Thymus (tissue), 11 donors: ENCODE measurements around the gene FGF6. TPM values are rescaled to one million over a fixed set of nuclear protein-coding genes. Genes with fewer than 3 reads are reported as not detected.
A peak's percentile ranks its signal among the peaks of the same experiment; 100 is the strongest.

Experiments
- DNase-seq, 9 donors: peaks; one replicate each; pipeline ENCODE4 v3.0.0-alpha.2; 2013; ENCODE audit warnings: low spot score in 9 of 9, low read depth in 6 of 9, missing footprints in 1 of 9
- H3K27ac ChIP-seq, 2 donors: one replicate each; pipeline ENCODE4 v1.5.1; 2013; ENCODE audit warnings: control low read depth in 1 of 2, low read depth in 1 of 2, low read length in 1 of 2, mild to moderate bottlenecking in 1 of 2, moderate library complexity in 1 of 2
- H3K27me3 ChIP-seq, 2 donors: one replicate each; pipeline ENCODE4 v1.5.1; 2013; ENCODE audit warnings: low read length in 1 of 2; ENCODE audit not compliant: control insufficient read depth in 2 of 2, insufficient read depth in 1 of 2
- H3K36me3 ChIP-seq, 2 donors: one replicate each; pipeline ENCODE4 v1.5.1; 2013; ENCODE audit warnings: low read length in 1 of 2, mild to moderate bottlenecking in 1 of 2, moderate library complexity in 1 of 2; ENCODE audit not compliant: control insufficient read depth in 2 of 2, insufficient read depth in 2 of 2
- H3K4me1 ChIP-seq, 2 donors: one replicate each; pipeline ENCODE4 v1.5.1; 2013; ENCODE audit warnings: low read length in 2 of 2; ENCODE audit not compliant: control insufficient read depth in 2 of 2, insufficient read depth in 2 of 2
- H3K4me3 ChIP-seq, 2 donors: one replicate each; pipeline ENCODE4 v1.5.1; 2013; ENCODE audit warnings: low read length in 2 of 2, control low read depth in 1 of 2, mild to moderate bottlenecking in 1 of 2
- H3K9me3 ChIP-seq, 2 donors: one replicate each; pipeline ENCODE4 v1.5.1; 2013; ENCODE audit warnings: low read length in 1 of 2, mild to moderate bottlenecking in 1 of 2; ENCODE audit not compliant: control insufficient read depth in 2 of 2, insufficient read depth in 1 of 2
- WGBS: extraction: QIAGEN DNeasy Blood & Tissue Kit; methylation state at CpG from one replicate; pipeline ENCODE4 v1.1.7; 2013; 5-methylcytosine and 5-hydroxymethylcytosine counted together
- polyA plus RNA-seq: library from polyadenylated mRNA; stranded (reverse); fragments of 200-250 nt; gene quantifications from one replicate; pipeline ENCODE4 v1.2.3, GENCODE V29; 2013
- total RNA-seq: library from RNA; stranded (reverse); fragments of 120-200 nt; gene quantifications from one replicate; pipeline ENCODE4 v1.2.4, GENCODE V29; 2013
- donor health status: healthy.

The FGF6 gene
- total and polyA plus RNA-seq, 2 donors = not detected

DNA sequence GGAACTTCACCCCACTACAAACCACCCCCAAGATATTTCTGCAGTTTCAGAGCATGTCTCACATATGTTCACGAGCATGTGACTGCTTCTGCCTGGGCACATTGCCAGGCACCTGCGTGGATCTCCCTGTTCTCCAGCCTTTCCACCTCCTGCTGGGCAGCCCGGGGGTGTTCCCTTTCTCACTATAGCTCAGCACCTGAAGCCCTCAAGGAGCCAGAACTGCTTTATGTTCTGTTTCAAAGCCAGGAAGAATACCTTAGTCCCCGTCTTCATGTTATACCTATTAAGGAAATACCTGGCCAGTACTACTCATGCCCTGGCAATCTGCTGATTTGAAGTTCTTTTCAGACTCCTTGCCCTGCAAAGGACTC is 4.2 kb upstream of the FGF6 start:
- Histone ChIP-seq H3K4me1 (peaks cover 0 to 15% of the 10 kb centered on the region in 2 donors), H3K9me3 (no peaks in the 10 kb centered on the region), H3K4me3 (no peak overlapping the region), H3K36me3 (no peaks in the 10 kb centered on the region), H3K27ac (no peak overlapping the region), H3K27me3 (no peaks in the 10 kb centered on the region)
- DNase-seq = no peak
- 20% methylated on average over 4 of the region's 4 CpGs for WGBS

GRCh38 chr12:4448943-4449850 is 3.6 kb upstream of the FGF6 start:
- no peak for DNase-seq
- no peak overlapping the region for H3K27ac ChIP-seq
- H3K9me3 ChIP-seq = no peaks in the 10 kb centered on the region
- H3K27me3 ChIP-seq = no peaks in the 10 kb centered on the region
- 97% methylated on average over 9 of the region's 9 CpGs for WGBS
- H3K4me3 ChIP-seq = no peak overlapping the region
- H3K36me3 ChIP-seq = no peaks in the 10 kb centered on the region
- peaks cover 0 to 15% of the 10 kb centered on the region in 2 donors for H3K4me1 ChIP-seq

DNA sequence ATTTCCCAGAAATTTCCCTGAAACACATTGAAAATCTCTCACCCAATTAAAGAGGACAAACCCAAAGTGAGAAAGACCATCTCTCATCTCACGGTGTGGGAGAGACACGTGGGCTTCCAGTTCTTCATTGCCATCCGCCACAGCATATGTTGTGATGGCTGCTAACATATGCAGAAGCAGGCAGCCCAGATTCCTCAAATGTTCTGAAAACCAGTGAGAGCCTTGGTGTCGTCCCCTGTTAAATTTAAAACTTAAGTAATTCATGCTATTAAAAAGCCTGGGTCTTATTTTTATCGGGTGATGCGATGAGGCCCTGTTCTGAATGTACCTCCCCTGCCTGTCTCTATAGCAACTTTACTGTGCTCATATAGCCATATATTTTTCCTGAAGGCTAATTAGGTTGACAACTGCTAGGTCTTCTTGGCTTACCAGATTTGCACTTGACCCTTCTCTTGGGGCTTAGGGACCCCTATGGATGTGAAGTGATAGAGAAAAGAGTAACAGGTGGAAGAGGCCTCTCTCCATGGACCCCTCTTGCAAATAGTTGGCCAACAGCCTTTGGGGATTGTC is 2.8 kb upstream of the FGF6 start:
- 97% methylated on average over 6 of the region's 6 CpGs for WGBS
- H3K4me1 ChIP-seq = peaks cover 0 to 22% of the 10 kb centered on the region in 2 donors
- no peak overlapping the region for H3K27ac ChIP-seq
- no peaks in the 10 kb centered on the region for H3K36me3 ChIP-seq
- DNase-seq = no peak
- H3K9me3 ChIP-seq = no peaks in the 10 kb centered on the region
- H3K4me3 ChIP-seq = no peak overlapping the region
- H3K27me3 ChIP-seq = no peaks in the 10 kb centered on the region

- H3K4me3 ChIP-seq = no peak overlapping the region
- 95% methylated on average over 3 of the region's 3 CpGs for WGBS
- DNase-seq = no peak
- no peak overlapping the region for H3K27ac ChIP-seq
- H3K9me3 ChIP-seq = no peaks in the 10 kb centered on the region
- H3K4me1 ChIP-seq = peaks cover 0 to 35% of the 10 kb centered on the region in 2 donors
- no peaks in the 10 kb centered on the region for H3K27me3 ChIP-seq
- H3K36me3 ChIP-seq = no peaks in the 10 kb centered on the region
Measured at GRCh38 chr12:4447151-4447550, 1.5 kb upstream of the FGF6 start.

GRCh38 chr12:4446335-4446734 is 720 bp upstream of the FGF6 start:
- no peak overlapping the region for H3K4me3 ChIP-seq
- DNase-seq = no peak
- WGBS = 98% methylated on average over 2 of the region's 2 CpGs
- no peaks in the 10 kb centered on the region for H3K9me3 ChIP-seq
- H3K4me1 ChIP-seq = peaks cover 0 to 43% of the 10 kb centered on the region in 2 donors
- H3K36me3 ChIP-seq = no peaks in the 10 kb centered on the region
- no peak overlapping the region for H3K27ac ChIP-seq
- no peaks in the 10 kb centered on the region for H3K27me3 ChIP-seq

DNA sequence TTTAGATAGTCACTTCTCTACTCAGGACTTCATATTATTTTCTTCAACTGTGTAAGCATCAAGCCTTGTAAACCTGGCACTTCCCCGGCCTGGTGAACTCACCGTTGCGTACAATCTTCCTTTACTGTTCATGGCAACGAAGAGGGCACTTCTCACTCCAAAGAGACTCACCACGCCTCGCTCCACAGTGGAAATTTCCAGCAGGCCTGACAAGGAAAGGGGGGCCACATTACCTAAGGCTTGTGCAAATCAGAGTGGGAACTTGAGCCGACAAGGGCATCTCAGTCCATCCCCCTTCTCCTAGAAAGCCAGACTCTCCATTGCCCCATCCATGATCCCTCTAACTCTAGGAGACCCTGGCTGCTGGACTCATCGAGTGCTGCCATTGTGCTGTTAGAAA is 1.6 kb downstream of the FGF6 start:
- DNase-seq = no peak
- H3K27me3 ChIP-seq = no peaks in the 10 kb centered on the region
- 96% methylated on average over 8 of the region's 8 CpGs for WGBS

GRCh38 chr12:4443616-4444015 is 2.0 kb downstream of the FGF6 start:
- Histone ChIP-seq H3K27me3 (no peaks in the 10 kb centered on the region), H3K4me1 (peaks cover 0 to 50% of the 10 kb centered on the region in 2 donors), H3K36me3 (no peaks in the 10 kb centered on the region), H3K27ac (no peak overlapping the region), H3K4me3 (no peak overlapping the region), H3K9me3 (no peaks in the 10 kb centered on the region)
- peak in 1 of 9 donors; percentile 25 for DNase-seq
- WGBS = 82% methylated on average over 17 of the region's 17 CpGs

More for the DNA sequence above, 1.6 kb downstream of the FGF6 start:
- peaks cover 0 to 50% of the 10 kb centered on the region in 2 donors for H3K4me1 ChIP-seq
- H3K36me3 ChIP-seq = no peaks in the 10 kb centered on the region
- no peak overlapping the region for H3K27ac ChIP-seq
- no peak overlapping the region for H3K4me3 ChIP-seq
- H3K9me3 ChIP-seq = no peaks in the 10 kb centered on the region

GRCh38 chr12:4441355-4442335 is 4.0 kb downstream of the FGF6 start:
- Histone ChIP-seq H3K4me1 (peaks cover 0 to 50% of the 10 kb centered on the region in 2 donors), H3K36me3 (no peaks in the 10 kb centered on the region), H3K9me3 (no peaks in the 10 kb centered on the region), H3K4me3 (no peak overlapping the region), H3K27me3 (no peaks in the 10 kb centered on the region), H3K27ac (no peak overlapping the region)
- 74% methylated on average over 19 of the region's 19 CpGs for WGBS
- peak in 1 of 9 donors; percentile 35 for DNase-seq
